ENCODE data around the gene RPL7A. TPM values are rescaled to one million over a fixed set of nuclear protein-coding genes. Genes with fewer than 3 reads are reported as not detected.

Gene RPL7A
- total RNA-seq, 1 experiment from 2014 or later, result 1,920 TPM

DNA sequence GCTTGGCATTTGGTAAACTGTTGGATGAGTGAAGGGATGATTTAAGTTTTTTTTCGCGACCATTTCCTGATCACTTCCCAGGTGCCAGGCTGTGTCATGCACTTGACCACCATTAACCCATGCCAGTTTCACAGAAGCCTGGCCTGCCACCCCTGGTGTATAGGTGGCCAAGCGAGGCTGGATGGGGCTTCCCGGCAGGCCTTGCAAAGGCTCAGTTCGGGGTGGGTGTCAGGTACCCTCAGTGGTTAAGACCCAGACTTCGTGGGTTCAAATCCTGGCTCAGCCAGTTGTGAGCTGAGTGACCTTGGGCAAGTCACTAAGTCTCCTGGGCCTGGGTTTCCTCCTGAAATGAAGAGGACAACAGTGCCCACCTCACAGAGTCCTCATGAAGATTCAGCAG lies 2.4 kb upstream of the RPL7A start:
- no peak overlapping the region for H3K4me3 ChIP-seq (ENCODE audit: low read depth, low read length, poor library complexity, severe bottlenecking)
- BruUV-seq (replicated peaks), result no TSS peak
- H3K4me1 ChIP-seq (ENCODE audit: insufficient read depth, low read length, poor library complexity, severe bottlenecking), result peaks cover 19% of the 10 kb centered on the region
- no peak for TF ChIP-seq EZH2 (IDR thresholded peaks at IDR 0.05; ENCODE audit: borderline replicate concordance, low read depth, low read length, poor library complexity, severe bottlenecking)
- no peak for TF ChIP-seq CTCF (conservative IDR thresholded peaks at IDR 0.05; ENCODE audit: low read depth, low read length)
- no peaks in the 10 kb centered on the region for H3K27me3 ChIP-seq (replicated peaks; ENCODE audit: insufficient read depth, low read depth, low read length, poor library complexity)
- peaks cover 75% of the 10 kb centered on the region for H3K36me3 ChIP-seq (ENCODE audit: insufficient read depth, low read length, poor library complexity, severe bottlenecking)
- no peak for DNase-seq (ENCODE audit: low spot score)
- no peak overlapping the region for H3K27ac ChIP-seq (ENCODE audit: low read depth, low read length, poor library complexity, severe bottlenecking)
- intact Hi-C loops (cut with micrococcal nuclease; ENCODE audit: unreplicated experiment), result no loop called here
- no peaks in the 10 kb centered on the region for H3K9me3 ChIP-seq (ENCODE audit: low read depth, low read length, poor library complexity, severe bottlenecking)
- POLR2A ChIA-PET (ENCODE audit: low non-redundant PET), result no interaction called here
- CTCF ChIA-PET, result no interaction called here

DNA sequence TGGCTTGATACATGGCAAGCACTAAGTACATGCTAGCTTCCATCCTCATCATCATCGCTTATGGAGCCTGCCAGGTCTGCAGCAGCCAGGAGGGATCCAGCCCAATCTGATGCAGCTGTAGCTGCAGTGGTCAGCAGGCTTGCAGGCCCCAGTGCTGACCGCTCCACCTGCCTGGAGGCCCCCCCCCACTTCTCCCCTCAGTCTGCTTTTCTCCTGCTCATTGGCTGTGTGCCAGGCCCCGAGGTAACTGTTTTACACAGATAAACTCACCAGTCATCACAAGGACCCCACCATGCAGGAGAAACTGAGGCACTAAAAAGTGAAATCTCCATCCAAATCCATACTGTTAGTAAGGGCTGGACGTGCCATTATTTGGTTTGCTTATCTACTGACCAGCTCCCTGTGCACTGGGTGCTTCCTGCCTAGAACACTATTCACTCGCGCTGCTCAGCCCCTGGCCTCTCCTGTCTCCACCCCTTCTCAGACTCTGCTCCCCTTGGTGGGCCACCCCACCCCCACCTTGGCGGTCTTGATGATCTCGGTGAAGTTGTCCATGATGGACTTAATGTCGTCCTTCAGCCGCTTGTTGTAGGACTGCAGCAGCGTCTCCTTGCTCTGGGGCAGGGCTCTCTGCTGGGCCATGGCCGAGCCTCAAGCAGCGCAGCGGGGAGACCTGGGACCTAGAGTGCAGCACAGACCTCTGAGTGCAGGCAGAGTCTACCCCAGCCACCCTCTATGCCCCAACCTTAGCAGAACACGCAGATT lies 1.8 kb upstream of the RPL7A start:
- intact Hi-C loops (cut with micrococcal nuclease; ENCODE audit: unreplicated experiment), result no loop called here
- ChIA-PET POLR2A (ENCODE audit: low non-redundant PET) (interaction anchor here (0.7 kb wide), 1 partner anchor 11 kb away, joined by 3 read pairs; no protein-coding TSS in a partner anchor), CTCF (no interaction called here)
- no peaks in the 10 kb centered on the region for H3K9me3 ChIP-seq (ENCODE audit: low read depth, low read length, poor library complexity, severe bottlenecking)
- DNase-seq (ENCODE audit: low spot score), result no peak
- TSS peak; percentile 10 for BruUV-seq (replicated peaks)
- no peaks in the 10 kb centered on the region for H3K27me3 ChIP-seq (replicated peaks; ENCODE audit: insufficient read depth, low read depth, low read length, poor library complexity)
- peaks cover 76% of the 10 kb centered on the region for H3K36me3 ChIP-seq (ENCODE audit: insufficient read depth, low read length, poor library complexity, severe bottlenecking)
- peak overlapping the region; percentile 98 for H3K4me3 ChIP-seq (ENCODE audit: low read depth, low read length, poor library complexity, severe bottlenecking)
- TF ChIP-seq CTCF (conservative IDR thresholded peaks at IDR 0.05; ENCODE audit: low read depth, low read length) (no peak), EZH2 (IDR thresholded peaks at IDR 0.05; ENCODE audit: borderline replicate concordance, low read depth, low read length, poor library complexity, severe bottlenecking) (no peak)
- peaks cover 19% of the 10 kb centered on the region for H3K4me1 ChIP-seq (ENCODE audit: insufficient read depth, low read length, poor library complexity, severe bottlenecking)
- peak overlapping the region; percentile 85 for H3K27ac ChIP-seq (ENCODE audit: low read depth, low read length, poor library complexity, severe bottlenecking)

DNA sequence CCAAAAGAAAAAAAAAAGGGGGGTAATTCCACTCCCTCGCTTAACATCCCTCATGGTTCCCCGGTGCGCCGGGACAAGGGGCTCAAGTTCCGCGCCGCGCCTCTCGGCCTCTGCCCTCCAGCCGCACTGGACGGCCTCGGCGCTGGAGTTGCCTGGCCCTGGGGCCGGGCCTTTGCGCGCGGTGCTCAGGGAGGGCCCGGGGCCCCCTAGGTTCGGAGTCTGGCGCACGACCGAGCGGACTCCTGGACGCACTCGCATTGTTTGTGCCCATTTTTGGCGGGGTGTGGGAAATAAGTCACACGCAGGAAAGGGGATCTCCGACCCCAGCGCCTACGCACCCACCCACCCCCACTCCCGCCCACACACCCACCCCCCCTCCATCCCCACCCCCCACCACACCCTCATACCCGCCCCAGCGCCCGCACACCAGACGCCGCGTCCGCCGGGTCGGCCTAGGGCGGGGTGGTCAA lies 468 bp upstream of the RPL7A start:
- BruUV-seq (replicated peaks), result no TSS peak
- Histone ChIP-seq H3K4me3 (ENCODE audit: low read depth, low read length, poor library complexity, severe bottlenecking) (peak overlapping the region; percentile 98), H3K4me1 (ENCODE audit: insufficient read depth, low read length, poor library complexity, severe bottlenecking) (peaks cover 19% of the 10 kb centered on the region), H3K27ac (ENCODE audit: low read depth, low read length, poor library complexity, severe bottlenecking) (peak overlapping the region; percentile 99), H3K36me3 (ENCODE audit: insufficient read depth, low read length, poor library complexity, severe bottlenecking) (peaks cover 79% of the 10 kb centered on the region), H3K9me3 (ENCODE audit: low read depth, low read length, poor library complexity, severe bottlenecking) (no peaks in the 10 kb centered on the region), H3K27me3 (replicated peaks; ENCODE audit: insufficient read depth, low read depth, low read length, poor library complexity) (no peaks in the 10 kb centered on the region)
- peak; percentile 51 for DNase-seq (ENCODE audit: low spot score)
- ChIA-PET POLR2A (ENCODE audit: low non-redundant PET) (interaction anchor here (0.5 to 0.8 kb wide), 6 partner anchors 28 to 405 kb away, joined by 3 to 15 read pairs (median 4); partner anchors contain the start of genes CACFD1 and GTF3C5), CTCF (no interaction called here)
- 0 out of 2 replicates have a peak, but pooled peaks have one; percentile 16 for TF ChIP-seq CTCF (conservative IDR thresholded peaks at IDR 0.05; ENCODE audit: low read depth, low read length)
- TF ChIP-seq EZH2 (IDR thresholded peaks at IDR 0.05; ENCODE audit: borderline replicate concordance, low read depth, low read length, poor library complexity, severe bottlenecking), result no peak
- intact Hi-C loops (cut with micrococcal nuclease; ENCODE audit: unreplicated experiment), result loop anchor here (1.0 kb wide), 1 partner anchor 11 kb away; the partner anchor contains the start of gene SURF6
